Measurements from ENCODE around the gene C17orf58.
"Not testable (repeated sequence)": the region's sequence is repeated elsewhere in the genome, so short reads cannot be mapped to it uniquely, and the experiment has no call there.

Gene C17orf58

DNA sequence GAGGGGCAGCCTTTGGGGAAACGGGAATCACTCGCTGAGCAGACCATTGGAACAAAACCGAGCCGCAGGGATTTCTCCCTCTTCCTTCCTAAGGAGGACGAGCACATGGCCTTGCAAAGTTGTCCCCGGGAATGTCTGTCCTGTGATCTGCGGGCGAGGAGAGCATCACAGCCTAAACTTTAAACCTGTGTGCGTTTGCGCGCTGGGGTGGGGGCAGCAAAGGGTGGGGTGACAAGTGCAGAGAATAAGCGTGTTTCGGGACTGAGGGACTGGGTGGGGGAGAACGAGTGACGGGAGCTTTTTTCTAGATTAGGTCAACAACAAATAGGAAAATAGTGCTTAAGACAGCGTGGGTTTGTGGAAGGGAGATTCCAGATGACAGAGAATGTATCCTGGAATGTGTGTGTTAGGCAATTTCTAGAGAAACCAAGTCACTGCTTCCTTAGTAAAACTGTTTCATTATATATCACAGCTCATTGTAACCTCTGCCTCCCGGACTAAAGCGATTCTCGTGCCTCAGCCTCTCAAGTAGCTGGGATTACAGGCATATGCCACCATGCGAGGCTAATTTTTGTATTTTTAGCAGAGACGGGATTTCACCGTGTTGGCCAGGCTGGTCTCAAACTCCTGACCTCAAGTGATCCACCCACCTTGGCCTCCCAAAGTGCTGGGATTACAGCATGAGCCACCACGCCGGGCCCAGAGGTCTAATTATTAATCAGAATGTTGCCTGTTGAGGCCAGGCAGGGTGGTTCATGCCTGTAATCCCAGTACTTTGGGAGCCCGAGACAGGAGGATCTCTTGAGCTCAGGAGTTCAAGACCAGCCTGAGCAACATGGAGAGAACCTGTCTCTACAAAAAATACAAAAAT lies at the start of gene C17orf58:
Gene C17orf58 (minus strand): TSS at position 169 of the 871 bp plus-strand sequence. CDS start 271 bp downstream, outside the sequence.
- DNase-seq (ENCODE audit: low read depth, low spot score) = not testable (repeated sequence)

GRCh38 chr17:68036304-68037147 lies 40.3 kb upstream of the C17orf58 start:
- no peak for DNase-seq (ENCODE audit: low read depth, low spot score)

- peak; percentile 93 for DNase-seq (ENCODE audit: low read depth, low spot score)
Measured at GRCh38 chr17:68035523-68036303, 39.4 kb upstream of the C17orf58 start, which contains the start of gene KPNA2. TSS of gene KPNA2 (plus strand) at chr17:68035735. CDS start at chr17:68037133, 1,398 bp downstream.

- no peak for DNase-seq (ENCODE audit: low read depth, low spot score)
Measured at GRCh38 chr17:68035131-68035522, 38.9 kb upstream of the C17orf58 start.

- no peak for DNase-seq (ENCODE audit: low read depth, low spot score)
Measured at GRCh38 chr17:68034452-68034776, 38.1 kb upstream of the C17orf58 start.

DNA sequence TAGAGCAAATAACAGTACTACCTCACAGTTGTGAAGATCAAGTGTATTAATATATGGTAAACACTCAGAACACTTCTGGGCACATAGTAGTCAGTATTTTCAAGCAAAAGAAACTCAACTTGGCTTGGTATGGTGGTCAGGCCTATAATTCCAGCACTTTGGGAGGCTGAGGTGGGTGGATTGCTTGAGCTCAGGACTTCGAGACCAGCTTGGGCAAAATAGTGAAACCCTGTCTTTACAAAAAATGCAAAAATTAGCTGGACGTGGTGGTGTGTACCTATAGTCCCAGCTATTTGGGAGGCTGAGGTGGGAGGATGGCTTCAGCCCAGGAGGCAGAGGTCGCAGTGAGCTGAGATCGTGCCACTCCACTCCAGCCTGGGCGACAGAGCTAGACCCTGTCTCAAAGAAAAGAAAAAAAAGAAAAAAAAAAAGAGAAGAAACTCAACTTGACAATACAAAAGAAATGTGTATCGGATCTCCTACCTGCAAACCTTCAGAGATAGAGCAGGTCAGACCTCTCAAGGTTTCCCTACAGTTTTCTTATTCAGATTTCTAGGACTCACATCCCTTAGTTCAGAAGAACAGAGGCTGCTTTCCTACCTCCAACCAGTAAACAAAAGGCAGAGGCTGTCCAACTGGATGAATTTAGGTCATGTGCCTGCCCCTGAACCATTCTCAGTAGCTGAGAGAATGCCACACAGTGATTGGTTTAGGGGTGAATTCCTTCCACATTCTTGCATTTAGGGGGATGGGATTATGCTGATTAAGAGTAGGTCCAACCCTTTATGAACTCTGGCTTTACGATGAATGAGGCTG lies 37.6 kb upstream of the C17orf58 start:
- no peak for DNase-seq (ENCODE audit: low read depth, low spot score)

- DNase-seq (ENCODE audit: low read depth, low spot score) = no peak
Measured at GRCh38 chr17:68029512-68030215, 33.4 kb upstream of the C17orf58 start.

GRCh38 chr17:68022547-68022946 lies 26.3 kb upstream of the C17orf58 start:
- DNase-seq (ENCODE audit: low read depth, low spot score) = not testable (repeated sequence)

DNA sequence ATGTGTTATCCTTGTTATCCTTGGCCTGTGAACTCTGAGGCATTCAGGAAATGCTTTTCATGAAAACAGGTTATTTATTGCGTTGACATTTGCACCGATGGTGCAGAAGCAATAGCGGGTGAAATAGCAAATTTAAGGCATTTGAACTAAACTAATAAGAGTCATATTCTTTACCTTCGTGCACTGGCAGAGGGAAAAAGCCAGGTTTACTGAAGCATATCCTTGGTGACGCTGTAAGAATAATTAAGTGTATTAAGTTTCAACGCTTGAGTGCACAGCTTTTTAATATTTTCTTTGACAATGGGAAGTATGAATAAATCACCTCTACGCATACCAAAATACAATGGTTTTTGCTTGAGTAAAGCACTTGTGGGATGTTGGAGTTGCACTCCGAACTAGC lies 25.7 kb upstream of the C17orf58 start:
- DNase-seq (ENCODE audit: low read depth, low spot score) = no peak

- not testable (repeated sequence) for DNase-seq (ENCODE audit: low read depth, low spot score)
Measured at GRCh38 chr17:68020791-68021190, 24.5 kb upstream of the C17orf58 start.

DNA sequence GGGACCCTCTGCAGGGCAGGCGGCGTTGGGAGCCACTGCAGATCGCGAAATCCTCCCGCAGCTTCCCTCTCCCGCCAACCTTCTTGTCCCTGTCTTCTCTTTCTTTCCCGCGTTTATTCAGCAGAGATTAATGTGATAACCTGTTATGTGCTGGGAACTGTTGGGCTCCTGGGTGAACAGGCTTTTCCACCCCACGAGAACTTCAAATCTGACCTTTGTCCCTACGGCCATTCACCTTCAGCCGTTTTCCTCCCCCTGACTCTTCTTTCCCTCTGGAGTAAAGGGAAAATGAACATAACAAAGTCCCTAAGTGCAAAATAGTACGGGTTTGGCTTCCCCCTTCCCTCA lies 24.1 kb upstream of the C17orf58 start:
- no peak for DNase-seq (ENCODE audit: low read depth, low spot score)

DNA sequence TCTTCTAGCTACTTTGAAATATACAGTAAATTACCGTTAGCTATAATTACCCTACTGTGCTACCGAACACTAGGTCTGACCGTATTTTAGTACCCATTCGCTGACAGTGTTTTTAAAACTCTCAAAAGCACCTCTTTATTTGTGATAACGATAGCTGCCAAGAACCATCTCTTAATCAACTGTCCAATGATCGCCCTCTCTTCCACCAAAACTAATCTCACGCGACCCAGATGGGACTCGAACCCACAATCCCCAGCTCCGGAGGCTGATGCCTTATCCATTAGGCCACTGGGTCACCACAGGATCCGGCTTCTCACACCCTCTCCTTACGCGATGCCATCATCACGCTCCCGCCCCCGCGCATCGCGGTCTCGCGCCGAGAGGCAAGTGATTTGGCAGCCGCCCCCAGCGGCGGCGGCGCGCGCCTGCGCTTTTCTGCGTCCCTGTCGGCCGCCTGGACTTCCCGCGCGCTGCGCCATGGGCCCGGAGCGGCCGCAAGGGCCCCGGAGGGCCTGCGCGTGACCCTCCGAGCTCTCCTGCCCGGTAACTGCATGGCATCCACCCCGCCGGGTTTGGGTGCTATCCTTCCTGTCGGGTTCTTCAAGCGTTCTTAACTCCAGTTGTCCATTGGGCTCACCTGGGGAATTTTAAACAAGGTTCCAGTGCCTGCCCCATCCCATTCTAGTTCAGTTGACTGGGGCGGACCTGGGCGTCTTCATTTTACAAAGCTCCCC lies 23.6 kb upstream of the C17orf58 start:
- DNase-seq (ENCODE audit: low read depth, low spot score) = peak; percentile 94

DNA sequence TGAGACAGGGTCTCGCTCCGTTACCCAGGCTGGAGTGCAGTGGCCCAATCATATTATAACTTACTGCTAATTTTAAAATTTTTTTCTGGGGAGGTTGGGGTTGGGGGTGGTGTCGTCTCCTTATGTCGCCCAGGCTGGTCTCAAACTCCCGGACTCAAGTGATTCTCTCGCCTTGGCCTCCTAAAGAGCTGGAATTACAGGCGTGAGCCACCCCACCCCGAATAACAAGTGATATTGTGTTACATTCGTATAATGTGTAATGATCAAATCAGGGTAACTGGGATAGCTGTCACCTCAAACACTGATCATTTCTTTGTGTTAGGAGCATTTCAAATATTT lies 23.0 kb upstream of the C17orf58 start:
- DNase-seq (ENCODE audit: low read depth, low spot score) = peak; percentile 20

DNA sequence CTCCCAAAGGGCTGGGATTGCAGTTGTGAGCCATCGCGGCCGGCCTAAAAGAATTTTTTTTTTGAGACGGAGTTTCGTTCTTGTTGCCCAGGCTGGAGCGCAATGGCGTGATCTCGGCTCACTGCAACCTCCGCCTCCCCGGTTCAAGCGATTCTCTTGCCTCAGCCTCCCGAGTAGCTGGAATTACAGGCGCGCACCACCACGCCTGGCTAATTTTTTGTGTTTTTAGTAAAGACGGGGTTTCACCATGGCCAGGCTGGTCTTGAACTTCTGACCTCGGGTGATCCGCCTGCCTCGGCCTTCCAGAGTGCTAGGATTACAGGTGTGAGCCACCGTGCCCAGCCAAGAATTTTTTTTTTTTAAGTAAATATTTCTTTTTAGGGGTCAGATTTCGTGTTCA lies 22.2 kb upstream of the C17orf58 start:
- DNase-seq (ENCODE audit: low read depth, low spot score) = not testable (repeated sequence)

DNA sequence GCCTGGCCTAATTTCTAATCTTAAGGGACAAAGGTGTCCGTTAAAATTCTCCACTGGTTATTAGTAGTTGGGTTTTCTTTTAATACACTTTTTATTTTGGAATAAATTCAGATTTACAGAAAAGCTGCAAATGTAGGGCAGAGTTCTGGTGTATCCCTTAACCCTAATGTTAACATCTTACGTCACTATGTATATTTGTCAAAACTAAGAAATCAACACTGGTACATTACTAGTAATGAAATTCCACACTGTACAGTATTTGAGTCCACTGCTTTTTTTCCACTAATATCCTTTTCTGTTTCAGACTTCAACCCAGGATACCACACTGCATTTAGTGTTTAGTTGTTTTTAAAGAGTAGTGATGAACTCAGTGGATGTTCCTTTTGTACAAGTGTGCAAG lies 20.6 kb upstream of the C17orf58 start:
- no peak for DNase-seq (ENCODE audit: low read depth, low spot score)

- DNase-seq (ENCODE audit: low read depth, low spot score) = no peak
Measured at GRCh38 chr17:68015081-68015723, 18.9 kb upstream of the C17orf58 start.

GRCh38 chr17:68013385-68013784 lies 17.1 kb upstream of the C17orf58 start:
- no peak for DNase-seq (ENCODE audit: low read depth, low spot score)

- DNase-seq (ENCODE audit: low read depth, low spot score) = no peak
Measured at GRCh38 chr17:68011199-68011665, 15.0 kb upstream of the C17orf58 start.

DNA sequence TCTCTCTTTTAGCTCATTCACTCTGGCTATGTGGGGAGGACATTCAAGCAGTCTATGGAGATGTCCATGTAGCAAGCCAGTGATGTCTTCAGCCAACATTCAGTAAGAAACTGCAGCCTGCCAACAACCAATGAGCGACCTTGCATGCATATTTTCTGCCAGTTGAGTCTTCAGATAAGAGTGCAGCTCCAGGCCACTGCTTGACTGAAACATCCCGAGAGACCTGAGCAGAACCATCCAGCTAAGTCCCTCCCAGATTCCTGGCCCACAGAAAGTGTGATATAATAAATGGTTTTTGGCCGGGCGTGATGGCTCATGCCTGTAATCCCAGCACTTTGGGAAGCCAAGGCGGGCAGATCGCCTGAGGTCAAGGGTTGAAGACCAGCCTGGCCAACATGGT lies 10.5 kb upstream of the C17orf58 start:
- DNase-seq (ENCODE audit: low read depth, low spot score) = no peak

Measured in brain pericyte (primary cell).